IMR-90 (cell line): ENCODE results near the gene TMEM131L. TPM values are rescaled to one million over a fixed set of nuclear protein-coding genes. Genes with fewer than 3 reads are reported as not detected.

Source experiments
- ATAC-seq: fragments of 200-7000 bp; cut with Tn5 transposase; 2 replicates; pipeline ENCODE4 v1.9.1; 2020; ENCODE audit warnings: low read depth, mild to moderate bottlenecking, moderate library complexity
- BruUV-seq: library from RNA; stranded (reverse); fragments of 400-500 nt; replicated peaks from 2 replicates; lab custom pipeline; 2021; lab: Mats Ljungman, UMichigan
- CTCF ChIA-PET: fragments of 300-600 bp; formaldehyde crosslinking; extraction: SDS; loops from one replicate; lab custom pipeline; 2021; ENCODE audit warnings: antibody characterized with exemption; lab: Yijun Ruan, JAX
- POLR2A ChIA-PET: fragments of 300-600 bp; sonication (Branson Sonifier 250); formaldehyde crosslinking; loops from one replicate; lab custom pipeline; 2022; ENCODE audit warnings: antibody characterized with exemption; ENCODE audit not compliant: unreplicated experiment; lab: Charles Lee
- DNase-seq: peaks from one replicate; pipeline ENCODE4 v3.0.0; 2013
- H2AFZ ChIP-seq: replicated peaks from 2 replicates; pipeline ENCODE3; 2013; ENCODE audit warnings: low read length, mild to moderate bottlenecking; ENCODE audit not compliant: poor library complexity
- H2AK5ac ChIP-seq: 2 replicates; pipeline ENCODE4 v1.6.1; 2013; ENCODE audit warnings: low read depth, low read length, inconsistent platforms
- H2AK9ac ChIP-seq: replicated peaks from 2 replicates; pipeline ENCODE3; 2013; ENCODE audit warnings: mild to moderate bottlenecking, low read depth, low read length, moderate library complexity; ENCODE audit not compliant: poor library complexity
- H2BK120ac ChIP-seq: 2 replicates; pipeline ENCODE4 v1.6.1; 2013; ENCODE audit warnings: low read depth, low read length, inconsistent platforms
- H2BK15ac ChIP-seq: 3 replicates; pipeline ENCODE4 v1.6.1; 2013; ENCODE audit warnings: low read depth, low read length, inconsistent platforms
- H2BK20ac ChIP-seq: 2 replicates; pipeline ENCODE4 v1.6.1; 2013; ENCODE audit warnings: low read depth, mild to moderate bottlenecking, inconsistent platforms, low read length, moderate library complexity
- H2BK5ac ChIP-seq: 2 replicates; pipeline ENCODE4 v1.6.1; 2013; ENCODE audit warnings: mild to moderate bottlenecking, low read depth, low read length, inconsistent platforms; ENCODE audit not compliant: poor library complexity, severe bottlenecking
- H3K14ac ChIP-seq: replicated peaks from 2 replicates; pipeline ENCODE4 v1.6.1; 2013; ENCODE audit warnings: low read depth, low read length, inconsistent platforms
- H3K18ac ChIP-seq: 2 replicates; pipeline ENCODE4 v1.6.1; 2013; ENCODE audit warnings: low read depth, low read length, control low read depth
- H3K23ac ChIP-seq: 2 replicates; pipeline ENCODE4 v1.6.1; 2013; ENCODE audit warnings: low read depth, low read length, inconsistent platforms
- H3K27ac ChIP-seq: 2 replicates; pipeline ENCODE4 v1.5.1; 2013; ENCODE audit warnings: mild to moderate bottlenecking, control low read depth, low read length; ENCODE audit not compliant: insufficient read depth
- H3K27me3 ChIP-seq: 2 replicates; pipeline ENCODE4 v1.6.1; 2013; ENCODE audit warnings: low read length; ENCODE audit not compliant: control insufficient read depth, insufficient read depth
- H3K36me3 ChIP-seq: 2 replicates; pipeline ENCODE4 v1.6.1; 2013; ENCODE audit warnings: low read length, mixed read lengths; ENCODE audit not compliant: control insufficient read depth, insufficient read depth
- H3K4ac ChIP-seq: 2 replicates; pipeline ENCODE4 v1.6.1; 2013; ENCODE audit warnings: low read depth, low read length, inconsistent platforms
- H3K4me1 ChIP-seq: 2 replicates; pipeline ENCODE4 v1.6.1; 2013; ENCODE audit warnings: low read length, mixed read lengths; ENCODE audit not compliant: control insufficient read depth, insufficient read depth
- H3K4me2 ChIP-seq: 2 replicates; pipeline ENCODE4 v1.6.1; 2013; ENCODE audit warnings: low read depth, mild to moderate bottlenecking, control low read depth, low read length, moderate library complexity
- H3K4me3 ChIP-seq: 2 replicates; pipeline ENCODE4 v1.5.1; 2013; ENCODE audit warnings: low read depth, mild to moderate bottlenecking, control low read depth, low read length, moderate library complexity; ENCODE audit not compliant: insufficient read depth
- H3K56ac ChIP-seq: 2 replicates; pipeline ENCODE4 v1.6.1; 2013; ENCODE audit warnings: low read length, inconsistent platforms; ENCODE audit not compliant: insufficient read depth; ENCODE audit errors: extremely low read depth
- H3K79me1 ChIP-seq, 2 experiments: 2 replicates each; pipeline ENCODE4 v1.6.1; 2013; ENCODE audit warnings: low read length in 2 of 2, inconsistent platforms in 1 of 2, low read depth in 1 of 2
- H3K9ac ChIP-seq: 2 replicates; pipeline ENCODE4 v1.6.1; 2013; ENCODE audit warnings: low read depth, low read length, control low read depth
- H3K9me1 ChIP-seq: 2 replicates; pipeline ENCODE4 v1.6.1; 2013; ENCODE audit warnings: low read length, inconsistent platforms; ENCODE audit not compliant: insufficient read depth
- H3K9me3 ChIP-seq: 2 replicates; pipeline ENCODE4 v1.6.1; 2013; ENCODE audit warnings: low read length; ENCODE audit not compliant: control insufficient read depth, insufficient read depth
- H4K20me1 ChIP-seq: 2 replicates; pipeline ENCODE4 v1.6.1; 2013; ENCODE audit warnings: low read length, inconsistent platforms; ENCODE audit not compliant: insufficient read depth
- H4K5ac ChIP-seq: 2 replicates; pipeline ENCODE4 v1.6.1; 2013; ENCODE audit warnings: mild to moderate bottlenecking, low read depth, low read length, control low read depth
- H4K8ac ChIP-seq, 2 experiments: 2 replicates each; pipeline ENCODE4 v1.6.1; 2013; ENCODE audit warnings: low read depth in 2 of 2, low read length in 2 of 2, control low read depth in 1 of 2, inconsistent platforms in 1 of 2
- H4K91ac ChIP-seq: 2 replicates; pipeline ENCODE4 v1.6.1; 2013; ENCODE audit warnings: low read depth, low read length, inconsistent platforms; ENCODE audit not compliant: insufficient read depth
- BHLHE40 ChIP-seq: fragments of 150-350 bp; IDR thresholded peaks from 2 replicates; pipeline ENCODE4 v1.6.1; 2016; ENCODE audit warnings: mild to moderate bottlenecking, low read depth, low read length
- CEBPB ChIP-seq: IDR thresholded peaks from 2 replicates; pipeline ENCODE4 v1.6.1; 2012; ENCODE audit warnings: low read depth, low read length, improper control_type of control experiment
- CTCF ChIP-seq: conservative IDR thresholded peaks from 2 replicates; pipeline ENCODE4 v1.5.1; 2012; ENCODE audit warnings: mild to moderate bottlenecking, low read depth, low read length, improper control_type of control experiment
- FOS ChIP-seq: fragments of 150-350 bp; IDR thresholded peaks from 2 replicates; pipeline ENCODE4 v1.6.1; 2016; ENCODE audit warnings: low read depth, low read length
- MAFK ChIP-seq: IDR thresholded peaks from 2 replicates; pipeline ENCODE4 v1.6.1; 2012; ENCODE audit warnings: low read depth, low read length, improper control_type of control experiment
- MAZ ChIP-seq: IDR thresholded peaks from 2 replicates; pipeline ENCODE4 v1.6.1; 2012; ENCODE audit warnings: low read depth, mild to moderate bottlenecking, low read length, improper control_type of control experiment, moderate library complexity, borderline replicate concordance
- MXI1 ChIP-seq: IDR thresholded peaks from 2 replicates; pipeline ENCODE4 v1.6.1; 2012; ENCODE audit warnings: low read depth, mild to moderate bottlenecking, low read length, moderate library complexity, borderline replicate concordance
- NFE2L2 ChIP-seq: fragments of 150-350 bp; IDR thresholded peaks from 2 replicates; pipeline ENCODE4 v1.6.1; 2016; ENCODE audit warnings: low read depth, mild to moderate bottlenecking, low read length
- POLR2A ChIP-seq: IDR thresholded peaks from 2 replicates; pipeline ENCODE4 v1.6.1; 2012; ENCODE audit warnings: mild to moderate bottlenecking, low read depth, low read length
- RAD21 ChIP-seq: IDR thresholded peaks from 2 replicates; pipeline ENCODE4 v1.6.1; 2012; ENCODE audit warnings: low read length, improper control_type of control experiment
- RCOR1 ChIP-seq: IDR thresholded peaks from 2 replicates; pipeline ENCODE4 v1.6.1; 2012; ENCODE audit warnings: mild to moderate bottlenecking, low read length, improper control_type of control experiment; ENCODE audit not compliant: insufficient replicate concordance
- WGBS, 2 experiments: methylation state at CpG; one replicate each; pipeline versions ENCODE4 v1.1.5 to v1.1.7; 2013; ENCODE audit warnings: missing lambda C conversion rate in 2 of 2; ENCODE audit not compliant: insufficient read length in 1 of 2; ENCODE audit errors: extremely low coverage in 2 of 2; 5-methylcytosine and 5-hydroxymethylcytosine counted together
- dilution Hi-C: fragments of 300-500 bp; cut with HindIII; formaldehyde crosslinking; loops from one replicate; pipeline ENCODE4 v1.14.3; 2018; ENCODE audit warnings: low sequenced_read_pairs; ENCODE audit not compliant: unreplicated experiment
- in situ Hi-C: fragments of 300-500 bp; cut with MboI; formaldehyde crosslinking; loops from 3 replicates; pipeline ENCODE4 v1.14.3; 2019; ENCODE audit warnings: low sequenced_read_pairs, inconsistent platforms, mixed read lengths
- intact Hi-C: fragments of 100-400 bp; cut with micrococcal nuclease; formaldehyde crosslinking; loops from 2 replicates; pipeline ENCODE4 v1.10.0; 2022
- polyA plus RNA-seq, 3 experiments: library from polyadenylated mRNA; depleted of rRNA; stranded (reverse); fragments of >200 nt; gene quantifications; 2 replicates each; pipeline ENCODE4 v1.2.3, GENCODE V29; 2012; ENCODE audit warnings: low replicate concordance in 1 of 3
- total RNA-seq: library from RNA; depleted of rRNA; stranded (reverse); fragments of >200 nt; gene quantifications from 2 replicates; pipeline ENCODE4 v1.2.3, GENCODE V29; 2012
- TF ChIP-seq, protein P1 (sequence below): fragments of 150-350 bp; IDR thresholded peaks from 2 replicates; pipeline ENCODE4 v1.6.1; 2017; ENCODE audit warnings: mild to moderate bottlenecking, antibody characterized with exemption, low read length, low read depth

TMEM131L gene
- total and polyA plus RNA-seq, 2 of the 4 experiments (the other 2 are of a cell fraction): 8.4 to 23.8 TPM

GRCh38 chr4:153452658-153453378, 13.3 kb upstream of the TMEM131L start:
- Histone ChIP-seq H4K5ac (no peak overlapping the region), H3K18ac (no peak overlapping the region), H2BK5ac (no peak overlapping the region), H4K8ac (no peak overlapping the region), H3K27ac (no peak overlapping the region), H4K91ac (no peak overlapping the region), H2AFZ (no peak overlapping the region), H4K20me1 (no peaks in the 10 kb centered on the region), H3K4me2 (no peak overlapping the region), H3K9ac (no peak overlapping the region), H2AK9ac (no peak overlapping the region), H3K9me1 (no peaks in the 10 kb centered on the region), H3K79me1 (no peaks in the 10 kb centered on the region), H3K36me3 (no peaks in the 10 kb centered on the region), H2BK120ac (no peak overlapping the region), H3K27me3 (no peaks in the 10 kb centered on the region), H3K14ac (no peak overlapping the region), H3K56ac (no peak overlapping the region), H3K4me1 (peaks cover 5% of the 10 kb centered on the region), H3K4me3 (no peak overlapping the region), H3K23ac (no peak overlapping the region), H2BK20ac (no peak overlapping the region), H2BK15ac (no peak overlapping the region), H3K4ac (no peak overlapping the region), H2AK5ac (no peak overlapping the region), H3K9me3 (no peaks in the 10 kb centered on the region)
- no TSS peak for BruUV-seq
- ChIA-PET POLR2A (no interaction called here), CTCF (no interaction called here)
- DNase-seq (no peak), ATAC-seq (no peak)
- dilution Hi-C loops (no loop called here), in situ Hi-C loops (no loop called here), intact Hi-C loops (no loop called here)
- TF ChIP-seq RCOR1 (no peak), RAD21 (no peak), FOS (no peak), CEBPB (no peak), BHLHE40 (no peak), MXI1 (no peak), MAFK (no peak), POLR2A (no peak), NFE2L2 (no peak), MAZ (no peak), CTCF (no peak)
- TF ChIP-seq, protein P1, sequence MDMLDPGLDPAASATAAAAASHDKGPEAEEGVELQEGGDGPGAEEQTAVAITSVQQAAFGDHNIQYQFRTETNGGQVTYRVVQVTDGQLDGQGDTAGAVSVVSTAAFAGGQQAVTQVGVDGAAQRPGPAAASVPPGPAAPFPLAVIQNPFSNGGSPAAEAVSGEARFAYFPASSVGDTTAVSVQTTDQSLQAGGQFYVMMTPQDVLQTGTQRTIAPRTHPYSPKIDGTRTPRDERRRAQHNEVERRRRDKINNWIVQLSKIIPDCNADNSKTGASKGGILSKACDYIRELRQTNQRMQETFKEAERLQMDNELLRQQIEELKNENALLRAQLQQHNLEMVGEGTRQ: no peak
- WGBS, 2 experiments: no CpG with 5 or more reads among the region's 4 CpGs
